Measurements from ENCODE around the gene STIP1. TPM values are rescaled to one million over a fixed set of nuclear protein-coding genes. Genes with fewer than 3 reads are reported as not detected.

The STIP1 gene
- total RNA-seq, 1 donor from 2014 or later, result 127 TPM

GRCh38 chr11:64223001-64223651 is 37.2 kb downstream of the STIP1 start:
- Mint-ChIP-seq H3K27ac (no peak overlapping the region), H3K4me3 (no peak overlapping the region), H3K9me3 (no peaks in the 10 kb centered on the region), H3K27me3 (ENCODE audit: low read depth) (no peaks in the 10 kb centered on the region), H3K4me1 (peaks cover 17% of the 10 kb centered on the region), H3K36me3 (no peaks in the 10 kb centered on the region)
- no peak for DNase-seq (ENCODE audit: low spot score in 2 of 2, unreplicated experiment in 2 of 2)
- no peak for TF ChIP-seq CTCF (IDR thresholded peaks at IDR 0.05; ENCODE audit: unreplicated experiment)

GRCh38 chr11:64224151-64224890 is 38.4 kb downstream of the STIP1 start:
- Mint-ChIP-seq H3K27me3 (ENCODE audit: low read depth) (no peaks in the 10 kb centered on the region), H3K4me3 (peak overlapping the region; percentile 81), H3K9me3 (no peaks in the 10 kb centered on the region), H3K27ac (no peak overlapping the region), H3K36me3 (no peaks in the 10 kb centered on the region), H3K4me1 (peaks cover 17% of the 10 kb centered on the region)
- DNase-seq (ENCODE audit: low spot score in 2 of 2, unreplicated experiment in 2 of 2), result no peak
- TF ChIP-seq CTCF (IDR thresholded peaks at IDR 0.05; ENCODE audit: unreplicated experiment), result no peak

- Mint-ChIP-seq H3K27ac (peak overlapping the region; percentile 75), H3K9me3 (no peaks in the 10 kb centered on the region), H3K4me1 (peaks cover 19% of the 10 kb centered on the region), H3K27me3 (ENCODE audit: low read depth) (no peaks in the 10 kb centered on the region), H3K4me3 (peak overlapping the region; percentile 81), H3K36me3 (no peaks in the 10 kb centered on the region)
- no peak for DNase-seq (ENCODE audit: low spot score in 2 of 2, unreplicated experiment in 2 of 2)
- TF ChIP-seq CTCF (IDR thresholded peaks at IDR 0.05; ENCODE audit: unreplicated experiment), result no peak
These were observed 39.1 kb downstream of the STIP1 start for GRCh38 chr11:64224891-64225607.

- no peaks in the 10 kb centered on the region for H3K27me3 Mint-ChIP-seq (ENCODE audit: low read depth)
- peaks cover 20% of the 10 kb centered on the region for H3K4me1 Mint-ChIP-seq
- peak; percentile 89 to 93 for DNase-seq (ENCODE audit: low spot score in 2 of 2, unreplicated experiment in 2 of 2)
- no peaks in the 10 kb centered on the region for H3K9me3 Mint-ChIP-seq
- H3K36me3 Mint-ChIP-seq, result no peaks in the 10 kb centered on the region
- peak within 1 kb of the TSS; percentile 75 for H3K27ac Mint-ChIP-seq
- TF ChIP-seq CTCF (IDR thresholded peaks at IDR 0.05; ENCODE audit: unreplicated experiment), result no peak
- peak within 1 kb of the TSS; percentile 81 for H3K4me3 Mint-ChIP-seq
These were observed 39.9 kb downstream of the STIP1 start, which contains the start of the genes NUDT22 and TRPT1 for GRCh38 chr11:64225608-64226506. TSS of gene NUDT22 (plus strand) at chr11:64226274. CDS start at chr11:64226653, 379 bp downstream. TSS of gene TRPT1 (minus strand) at chr11:64226186. CDS start at chr11:64225860, 326 bp downstream.

GRCh38 chr11:64226507-64227051 is 40.6 kb downstream of the STIP1 start:
- Mint-ChIP-seq H3K27ac (peak overlapping the region; percentile 66), H3K36me3 (no peaks in the 10 kb centered on the region)
- no peak for DNase-seq (ENCODE audit: low spot score in 2 of 2, unreplicated experiment in 2 of 2)

More at GRCh38 chr11:64226507-64227051, 40.6 kb downstream of the STIP1 start:
- TF ChIP-seq CTCF (IDR thresholded peaks at IDR 0.05; ENCODE audit: unreplicated experiment), result no peak
- peak overlapping the region; percentile 81 for H3K4me3 Mint-ChIP-seq
- H3K4me1 Mint-ChIP-seq, result peaks cover 24% of the 10 kb centered on the region
- no peaks in the 10 kb centered on the region for H3K27me3 Mint-ChIP-seq (ENCODE audit: low read depth)
- no peaks in the 10 kb centered on the region for H3K9me3 Mint-ChIP-seq
